ENCODE data around the gene ADAMTSL2.
"Not testable (repeated sequence)": the region's sequence is repeated elsewhere in the genome, so short reads cannot be mapped to it uniquely, and the experiment has no call there.

Gene ADAMTSL2

DNA sequence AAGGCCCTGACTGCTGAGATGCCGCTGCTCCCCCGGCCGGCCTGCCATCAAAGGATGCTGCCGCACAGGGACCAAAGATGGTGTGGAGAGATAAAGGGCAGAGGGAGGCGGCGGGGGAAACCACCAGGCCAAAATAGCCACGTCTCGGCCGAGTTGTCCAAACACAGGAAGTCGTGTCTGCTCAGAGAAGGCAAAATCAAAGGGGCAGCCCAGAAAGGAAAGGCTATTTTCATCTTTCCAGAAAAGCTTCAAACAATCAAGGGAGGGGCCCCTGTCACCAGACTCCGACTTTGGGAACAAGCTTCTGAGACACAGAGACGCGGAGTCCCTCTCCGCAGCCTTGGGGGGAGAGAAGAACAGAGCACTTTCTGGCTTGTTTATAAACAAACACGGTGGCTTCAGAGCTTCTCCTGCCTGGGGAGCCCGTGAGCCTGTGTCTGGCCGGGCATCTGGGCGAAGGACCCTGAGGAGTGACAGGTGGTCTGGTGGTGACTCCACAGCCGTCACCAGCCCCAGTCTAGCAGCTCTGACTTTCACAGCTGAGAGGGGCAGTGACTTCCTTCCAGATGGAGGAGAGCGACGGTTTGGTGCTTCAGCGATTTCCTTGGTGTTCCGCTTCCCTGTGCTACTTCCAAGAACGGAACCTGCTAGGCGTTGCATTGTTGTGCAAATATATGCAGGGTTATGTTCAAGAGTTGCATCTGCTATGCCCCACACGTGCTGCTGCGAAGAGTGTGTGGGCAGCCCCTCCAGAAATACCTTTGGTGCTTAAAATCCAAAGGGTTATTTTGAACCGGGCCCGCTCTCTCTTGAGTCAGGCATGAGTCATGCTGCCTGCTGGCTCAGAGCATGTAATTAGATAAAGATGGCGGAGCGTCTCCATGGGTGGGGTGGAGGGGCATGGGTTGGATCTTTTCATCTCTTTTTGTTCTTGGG, 24.0 kb downstream of the ADAMTSL2 start:
- peak; percentile 55 for DNase-seq (ENCODE audit: low read depth)

DNA sequence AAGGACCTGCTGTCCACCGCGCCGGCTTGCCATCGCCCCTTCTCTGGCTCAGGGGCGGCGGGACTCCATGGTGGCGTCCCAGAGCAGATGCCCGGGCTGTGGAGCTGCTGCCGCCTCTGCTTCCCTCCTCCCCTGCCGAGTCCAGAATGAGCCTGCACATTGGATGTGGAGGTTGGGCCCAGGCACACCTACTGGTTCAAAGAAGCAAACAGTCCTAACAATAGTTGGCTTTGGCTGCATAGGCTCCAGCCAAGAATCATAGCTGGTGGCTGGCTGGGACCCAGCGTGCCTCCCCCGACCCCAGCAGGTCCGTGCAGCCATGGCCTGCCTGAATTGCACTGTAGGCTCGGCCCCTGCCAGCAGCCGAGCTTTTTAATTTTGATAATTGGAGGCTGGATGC, 25.8 kb downstream of the ADAMTSL2 start:
- DNase-seq (ENCODE audit: low read depth), result no peak

DNA sequence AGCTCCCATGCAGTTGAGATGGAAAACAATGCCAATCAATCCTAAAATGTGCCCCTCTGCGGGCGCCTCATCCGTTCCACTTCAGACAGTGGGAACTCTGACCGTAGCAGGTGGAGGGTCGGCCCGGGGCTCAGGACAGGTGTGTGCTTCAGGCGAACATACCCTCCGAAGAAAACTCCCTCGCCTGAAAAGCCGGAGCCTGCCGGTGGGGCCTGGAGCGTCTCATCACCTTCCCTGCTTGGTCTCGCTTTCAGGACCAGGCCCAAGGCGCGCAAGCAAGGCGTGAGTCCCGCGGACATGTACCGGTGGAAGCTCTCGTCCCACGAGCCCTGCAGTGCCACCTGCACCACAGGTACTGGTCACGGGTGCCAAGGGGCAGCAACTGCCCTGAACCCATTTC, 26.4 kb downstream of the ADAMTSL2 start:
- no peak for DNase-seq (ENCODE audit: low read depth)

DNA sequence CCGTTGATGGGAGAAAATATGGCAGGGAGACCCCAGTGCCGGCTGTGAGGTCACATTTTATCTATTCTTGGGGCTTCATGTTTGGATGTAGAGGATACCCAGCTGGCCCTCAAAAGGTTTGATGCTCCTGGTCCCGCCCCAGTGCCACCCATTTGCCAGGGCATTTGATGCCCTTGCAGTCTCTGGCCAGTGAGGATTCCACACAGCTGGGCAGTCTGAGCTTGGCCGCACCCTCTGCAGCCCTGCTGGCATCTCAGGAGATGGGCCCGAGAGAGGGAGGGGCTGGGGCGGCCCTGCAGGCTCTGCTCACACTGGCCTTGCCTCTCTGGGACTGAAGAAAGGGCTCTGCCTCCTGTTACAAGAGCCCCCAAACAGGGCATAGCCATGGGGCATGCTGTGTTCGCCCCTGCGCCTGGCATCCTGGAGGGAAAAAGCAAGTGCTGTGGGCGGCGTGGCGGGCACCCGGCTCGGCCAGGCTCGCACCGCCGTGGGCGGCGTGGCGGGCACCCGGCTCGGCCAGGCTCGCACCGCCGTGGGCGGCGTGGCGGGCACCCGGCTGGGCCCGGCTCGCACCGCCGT, 27.6 kb downstream of the ADAMTSL2 start:
- no peak for DNase-seq (ENCODE audit: low read depth)

DNA sequence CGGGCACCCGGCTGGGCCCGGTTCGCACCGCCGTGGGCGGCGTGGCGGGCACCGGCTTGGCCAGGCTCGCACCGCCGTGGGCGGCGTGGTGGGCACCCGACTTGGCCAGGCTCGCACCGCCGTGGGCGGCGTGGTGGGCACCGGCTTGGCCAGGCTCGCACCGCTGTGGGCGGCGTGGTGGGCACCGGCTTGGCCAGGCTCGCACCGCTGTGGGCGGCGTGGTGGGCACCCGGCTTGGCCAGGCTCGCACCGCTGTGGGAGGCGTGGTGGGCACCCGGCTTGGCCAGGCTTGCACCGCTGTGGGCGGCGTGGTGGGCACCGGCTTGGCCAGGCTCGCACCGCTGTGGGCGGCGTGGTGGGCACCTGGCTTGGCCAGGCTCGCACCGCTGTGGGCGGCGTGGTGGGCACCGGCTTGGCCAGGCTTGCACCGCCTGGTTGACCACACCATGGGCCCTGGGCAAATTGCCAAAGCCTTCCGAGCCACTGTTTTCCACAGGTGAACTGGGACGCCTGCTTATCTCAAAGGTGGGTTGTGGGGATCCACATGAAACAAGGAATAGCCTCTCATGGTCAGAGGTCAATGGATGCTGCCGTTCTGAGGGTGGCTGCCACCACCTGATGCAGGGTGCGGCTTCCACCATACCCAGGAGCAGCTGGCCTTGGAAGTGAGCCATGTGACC, 28.2 kb downstream of the ADAMTSL2 start:
- no peak for DNase-seq (ENCODE audit: low read depth)

DNA sequence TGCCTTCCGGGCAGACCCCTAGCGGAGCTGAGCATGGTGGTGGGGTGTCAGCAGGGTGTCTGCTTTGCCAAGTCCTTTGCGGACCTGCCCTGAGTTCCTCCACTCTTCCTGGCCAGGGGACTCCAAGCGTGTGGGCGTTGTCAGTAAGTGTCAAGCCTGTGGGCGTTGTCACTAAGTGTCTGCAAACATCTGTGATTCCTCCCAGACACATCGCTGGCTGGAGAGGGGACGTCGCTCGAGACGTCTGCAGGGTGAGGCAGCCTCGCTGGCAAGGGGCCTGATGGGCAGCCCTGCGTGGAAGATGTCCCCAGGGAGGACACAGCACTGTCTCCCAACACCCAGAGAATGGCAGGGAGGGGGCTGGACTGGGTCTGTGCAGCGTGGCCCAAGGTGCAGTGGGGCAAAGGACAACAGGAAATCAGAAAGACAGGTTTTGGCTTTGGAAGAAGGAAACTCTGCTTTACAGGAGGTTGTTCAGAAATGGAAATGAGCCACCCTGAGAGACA, 28.8 kb downstream of the ADAMTSL2 start:
- DNase-seq (ENCODE audit: low read depth), result no peak

DNA sequence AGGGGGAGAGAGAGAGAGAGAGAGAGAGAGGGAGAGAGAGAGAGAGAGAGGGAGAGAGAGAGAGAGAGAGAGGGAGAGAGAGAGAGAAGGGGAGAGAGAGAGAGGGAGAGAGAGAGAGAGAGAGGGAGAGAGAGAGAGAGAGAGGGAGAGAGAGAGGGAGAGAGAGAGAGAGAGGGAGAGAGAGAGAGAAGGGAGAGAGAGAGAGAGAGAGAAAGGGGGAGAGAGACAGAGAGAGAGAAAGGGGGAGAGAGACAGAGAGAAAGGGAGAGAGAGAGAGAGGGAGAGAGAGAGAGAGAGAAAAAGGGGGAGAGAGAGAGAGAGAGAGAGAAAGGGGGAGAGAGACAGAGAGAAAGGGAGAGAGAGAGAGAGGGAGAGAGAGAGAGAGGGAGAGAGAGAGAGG, 29.3 kb downstream of the ADAMTSL2 start:
- DNase-seq (ENCODE audit: low read depth), result not testable (repeated sequence)

DNA sequence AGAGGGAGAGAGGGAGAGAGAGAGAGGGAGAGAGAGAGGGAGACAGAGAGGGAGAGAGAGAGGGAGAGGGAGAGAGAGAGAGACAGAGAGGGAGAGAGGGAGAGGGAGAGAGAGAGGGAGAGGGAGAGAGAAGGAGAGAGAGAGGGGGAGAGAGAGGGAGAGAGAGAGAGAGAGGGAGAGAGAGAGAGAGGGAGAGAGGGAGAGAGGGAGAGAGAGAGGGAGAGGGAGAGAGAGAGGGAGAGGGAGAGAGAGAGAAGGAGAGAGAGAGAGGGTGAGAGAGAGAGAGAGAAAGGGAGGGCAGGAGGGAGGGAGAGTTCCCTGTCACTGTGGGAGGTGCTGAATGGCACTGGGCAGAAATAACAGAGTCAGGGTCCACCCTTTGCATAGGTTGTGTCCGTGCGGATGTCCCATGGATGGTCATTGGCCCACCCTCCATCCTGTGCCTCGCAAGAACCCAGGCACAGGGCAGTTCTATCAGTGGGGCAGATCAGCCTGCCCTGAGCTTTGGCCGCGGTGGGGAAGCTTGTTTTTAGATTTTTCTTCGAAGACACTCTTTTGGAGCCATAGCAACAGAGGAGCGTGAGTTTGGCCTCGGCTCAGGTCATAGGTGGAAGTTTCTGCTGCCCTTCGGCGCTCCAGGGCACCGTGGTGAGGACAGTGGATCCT, 30.1 kb downstream of the ADAMTSL2 start:
- no peak for DNase-seq (ENCODE audit: low read depth)

DNA sequence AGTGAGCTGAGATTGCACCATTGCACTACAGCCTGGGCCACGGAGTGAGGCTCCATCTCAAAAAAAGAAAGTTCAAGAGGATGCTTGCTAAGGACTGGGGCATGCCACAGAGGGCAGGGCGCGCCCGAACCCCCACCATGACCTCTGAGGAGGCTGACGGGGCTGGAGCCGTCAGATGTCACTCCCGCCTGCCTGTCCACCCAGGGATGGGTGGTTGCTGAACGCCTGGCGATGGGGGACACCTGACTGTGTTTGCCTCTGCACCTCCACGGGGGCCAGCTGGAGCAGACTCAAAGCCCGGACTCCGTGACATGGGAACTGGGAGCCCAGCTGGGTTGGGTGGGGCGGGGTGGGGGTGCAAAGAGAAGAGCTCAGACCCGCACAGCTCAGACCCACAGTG, 31.9 kb downstream of the ADAMTSL2 start:
- DNase-seq (ENCODE audit: low read depth), result no peak

DNA sequence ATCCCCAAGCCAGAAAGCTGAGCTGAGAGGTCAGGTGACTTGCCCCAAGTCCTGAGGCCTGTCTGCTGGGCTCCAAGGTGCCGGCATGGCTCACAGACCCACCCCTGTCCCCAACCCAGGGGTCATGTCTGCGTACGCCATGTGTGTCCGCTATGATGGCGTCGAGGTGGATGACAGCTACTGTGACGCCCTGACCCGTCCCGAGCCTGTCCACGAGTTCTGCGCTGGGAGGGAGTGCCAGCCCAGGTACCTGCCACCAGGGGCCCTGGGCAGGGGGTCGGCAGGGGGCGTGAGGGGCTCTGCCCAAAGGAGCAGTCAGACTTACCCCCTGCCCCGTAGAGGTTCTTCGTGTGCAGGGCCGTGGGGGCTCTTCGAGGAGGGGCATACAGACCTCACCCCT, 32.3 kb downstream of the ADAMTSL2 start:
- no peak for DNase-seq (ENCODE audit: low read depth)

DNA sequence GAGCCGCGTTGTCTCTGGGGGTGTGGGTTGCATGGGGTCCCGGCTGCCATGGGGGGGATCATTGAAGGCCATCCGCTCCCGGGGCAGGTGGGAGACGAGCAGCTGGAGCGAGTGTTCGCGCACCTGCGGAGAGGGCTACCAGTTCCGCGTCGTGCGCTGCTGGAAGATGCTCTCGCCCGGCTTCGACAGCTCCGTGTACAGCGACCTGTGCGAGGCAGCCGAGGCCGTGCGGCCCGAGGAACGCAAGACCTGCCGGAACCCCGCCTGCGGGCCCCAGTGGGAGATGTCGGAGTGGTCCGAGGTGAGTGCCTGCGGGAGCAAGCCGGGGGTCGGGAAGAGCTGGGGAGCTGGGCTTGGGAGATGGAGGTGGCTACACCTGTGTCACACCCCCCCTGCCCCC, 33.7 kb downstream of the ADAMTSL2 start:
- DNase-seq (ENCODE audit: low read depth), result no peak

DNA sequence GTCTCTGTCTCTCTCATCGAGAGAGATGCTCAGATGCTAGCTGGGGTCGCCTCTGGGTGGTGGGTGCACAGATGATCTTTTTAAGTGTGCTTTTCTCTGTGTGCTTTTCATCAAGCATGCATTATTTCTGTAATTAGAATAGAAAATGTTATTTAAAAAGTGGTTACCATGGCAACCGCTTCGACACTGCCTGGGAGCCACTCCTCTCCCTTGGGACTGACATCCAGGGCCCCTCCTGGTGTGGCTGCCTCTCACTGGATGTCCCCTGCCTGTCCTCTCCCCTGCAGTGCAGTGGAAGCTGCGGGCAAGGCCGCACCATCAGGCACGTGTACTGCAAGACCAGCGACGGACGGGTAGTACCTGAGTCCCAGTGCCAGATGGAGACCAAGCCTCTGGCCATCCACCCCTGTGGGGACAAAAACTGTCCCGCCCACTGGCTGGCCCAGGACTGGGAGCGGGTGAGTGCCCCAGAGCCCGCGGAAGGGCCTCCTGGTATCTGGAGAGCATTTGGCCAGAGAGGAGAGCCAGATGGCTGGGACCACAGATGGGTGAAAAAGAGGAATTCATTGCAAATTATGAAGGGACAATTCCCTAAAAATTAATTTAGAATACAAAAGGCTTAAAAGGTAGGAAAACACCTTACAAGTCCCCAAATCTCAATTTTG, 34.7 kb downstream of the ADAMTSL2 start:
- no peak for DNase-seq (ENCODE audit: low read depth)

DNA sequence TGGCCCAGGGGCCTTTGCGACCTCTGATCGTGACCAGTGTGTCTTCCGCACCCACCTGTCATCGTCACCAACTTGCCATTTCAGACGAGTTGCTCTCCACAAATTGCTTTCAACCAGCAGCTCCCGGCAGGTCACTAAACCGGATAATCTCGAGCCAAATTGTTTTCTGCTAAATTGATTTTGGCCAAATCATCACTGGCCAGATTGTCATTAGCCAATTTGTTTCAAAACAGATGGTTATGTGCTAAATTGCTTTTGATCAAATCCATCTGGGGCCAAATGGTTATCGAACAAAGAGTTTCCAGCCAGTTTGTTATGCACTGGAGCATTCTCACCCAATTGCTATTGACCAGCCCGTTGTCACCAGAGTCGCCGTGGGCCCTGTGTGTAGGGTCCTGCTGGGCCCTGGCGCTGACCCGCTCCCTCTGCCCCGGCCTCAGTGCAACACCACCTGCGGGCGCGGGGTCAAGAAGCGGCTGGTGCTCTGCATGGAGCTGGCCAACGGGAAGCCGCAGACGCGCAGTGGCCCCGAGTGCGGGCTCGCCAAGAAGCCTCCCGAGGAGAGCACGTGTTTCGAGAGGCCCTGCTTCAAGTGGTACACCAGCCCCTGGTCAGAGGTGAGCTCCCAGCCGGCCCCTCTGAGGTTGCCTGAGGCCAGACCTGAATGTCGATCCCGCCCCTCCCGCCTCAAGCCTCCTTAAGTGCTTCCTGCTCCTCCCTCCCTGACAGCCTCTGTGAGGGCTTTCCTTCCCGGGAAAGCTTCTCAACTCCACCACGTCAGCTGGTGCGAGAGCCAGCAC, 35.6 kb downstream of the ADAMTSL2 start:
- no peak for DNase-seq (ENCODE audit: low read depth)

DNA sequence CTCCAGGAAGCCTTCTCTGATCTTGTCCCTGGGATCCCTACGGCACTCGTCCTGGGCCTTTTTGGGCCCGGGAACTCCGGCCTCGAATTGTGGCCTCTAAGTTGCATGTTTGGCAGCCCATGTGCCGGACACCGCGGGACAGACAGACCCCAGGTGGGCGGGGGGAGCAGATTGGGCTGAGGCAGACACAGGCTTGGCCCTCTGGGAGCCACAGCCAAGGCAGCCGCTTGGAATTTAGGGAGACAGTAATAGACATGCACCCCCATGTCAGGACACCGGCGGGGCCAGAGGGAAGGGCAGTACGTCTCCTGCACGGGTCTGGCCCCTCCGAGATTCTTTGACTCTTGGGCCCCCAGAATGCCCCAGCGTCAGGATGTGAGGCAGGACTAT, 36.2 kb downstream of the ADAMTSL2 start:
- no peak for DNase-seq (ENCODE audit: low read depth)

DNA sequence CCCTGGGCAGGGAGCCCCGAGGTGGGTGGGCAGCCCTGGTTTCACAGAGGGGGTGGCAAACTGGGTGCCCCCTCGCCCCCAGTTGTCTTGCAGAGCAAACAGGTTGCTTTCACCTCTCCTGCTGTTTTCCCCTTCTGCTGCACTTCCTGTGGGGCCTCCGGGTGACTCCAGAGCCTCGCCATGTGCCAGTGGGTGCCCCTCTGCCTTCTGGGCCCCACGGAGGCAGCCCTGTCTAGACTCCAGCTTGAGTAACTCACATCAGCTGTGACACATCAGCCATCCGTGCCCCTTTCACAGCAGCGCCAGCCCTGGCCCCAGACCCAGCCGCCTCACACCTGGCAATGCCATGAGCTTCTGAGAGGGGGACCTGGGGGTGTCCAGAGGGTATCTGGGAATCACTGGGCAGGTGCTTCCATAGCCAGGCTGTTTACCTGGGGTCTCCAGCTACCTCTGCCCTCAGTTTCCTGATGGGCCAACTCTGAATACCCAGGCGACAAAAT, 36.9 kb downstream of the ADAMTSL2 start:
- no peak for DNase-seq (ENCODE audit: low read depth)

DNA sequence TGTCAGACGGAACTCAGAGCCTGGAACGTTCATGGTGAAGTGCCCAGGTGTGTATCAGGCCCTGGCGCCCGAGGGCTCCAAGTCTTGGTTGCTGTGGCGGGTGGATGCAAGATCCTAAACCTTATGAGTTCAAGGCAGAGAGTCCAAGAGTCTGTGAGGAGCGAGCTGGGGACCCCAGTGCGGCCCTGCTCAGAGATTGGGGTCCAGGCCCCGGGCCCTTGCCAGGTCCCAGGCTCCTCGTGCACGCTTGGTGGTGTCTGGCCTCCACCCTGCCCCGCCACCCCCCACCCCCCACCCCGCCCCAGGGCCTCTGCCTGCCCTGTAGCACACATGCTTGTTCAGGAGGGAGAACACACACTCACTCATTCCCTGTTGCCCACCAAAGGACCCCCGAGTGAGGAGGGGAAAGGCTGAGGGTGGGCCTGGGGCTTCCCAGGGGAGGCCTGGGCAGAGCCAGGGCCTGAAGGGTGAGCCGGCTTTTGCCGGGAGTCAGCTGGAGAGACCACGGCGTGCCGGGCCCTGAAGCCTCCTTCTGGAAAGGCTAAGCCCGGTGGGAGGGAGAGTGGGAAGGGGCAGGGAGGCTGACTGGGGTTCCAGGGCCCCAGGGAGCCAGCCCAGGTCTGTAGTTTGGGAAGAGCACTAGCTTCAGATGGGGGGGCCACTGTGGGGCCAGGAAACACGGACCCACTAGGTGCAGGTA, 37.5 kb downstream of the ADAMTSL2 start:
- no peak for DNase-seq (ENCODE audit: low read depth)

DNA sequence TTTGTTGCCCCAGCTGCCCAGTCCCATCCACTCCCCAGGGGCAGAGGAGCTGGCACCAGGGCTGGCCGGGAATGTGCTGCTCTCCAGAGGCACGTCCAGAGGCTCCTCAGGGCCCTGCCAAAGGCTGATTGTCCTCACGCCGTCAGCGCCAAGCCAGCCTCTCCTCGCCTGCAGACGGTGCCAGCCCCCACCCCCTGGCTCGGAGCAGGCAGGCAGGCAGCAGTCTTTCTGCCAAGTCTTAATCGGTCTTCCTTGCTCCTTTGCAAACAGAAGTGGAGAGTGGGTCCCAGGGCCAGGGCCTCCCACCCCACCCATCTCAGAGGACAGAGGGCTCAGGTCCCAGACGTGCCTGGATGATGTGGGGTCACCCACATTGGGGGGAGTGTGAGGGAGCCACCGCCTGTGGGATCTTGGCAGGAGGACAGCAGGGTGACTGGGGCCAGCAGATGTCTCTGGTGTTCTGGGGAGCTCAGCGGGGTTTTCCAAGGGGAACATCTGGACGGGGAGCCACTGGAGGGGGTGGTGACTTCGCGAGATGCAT, 38.4 kb downstream of the ADAMTSL2 start:
- DNase-seq (ENCODE audit: low read depth), result no peak

DNA sequence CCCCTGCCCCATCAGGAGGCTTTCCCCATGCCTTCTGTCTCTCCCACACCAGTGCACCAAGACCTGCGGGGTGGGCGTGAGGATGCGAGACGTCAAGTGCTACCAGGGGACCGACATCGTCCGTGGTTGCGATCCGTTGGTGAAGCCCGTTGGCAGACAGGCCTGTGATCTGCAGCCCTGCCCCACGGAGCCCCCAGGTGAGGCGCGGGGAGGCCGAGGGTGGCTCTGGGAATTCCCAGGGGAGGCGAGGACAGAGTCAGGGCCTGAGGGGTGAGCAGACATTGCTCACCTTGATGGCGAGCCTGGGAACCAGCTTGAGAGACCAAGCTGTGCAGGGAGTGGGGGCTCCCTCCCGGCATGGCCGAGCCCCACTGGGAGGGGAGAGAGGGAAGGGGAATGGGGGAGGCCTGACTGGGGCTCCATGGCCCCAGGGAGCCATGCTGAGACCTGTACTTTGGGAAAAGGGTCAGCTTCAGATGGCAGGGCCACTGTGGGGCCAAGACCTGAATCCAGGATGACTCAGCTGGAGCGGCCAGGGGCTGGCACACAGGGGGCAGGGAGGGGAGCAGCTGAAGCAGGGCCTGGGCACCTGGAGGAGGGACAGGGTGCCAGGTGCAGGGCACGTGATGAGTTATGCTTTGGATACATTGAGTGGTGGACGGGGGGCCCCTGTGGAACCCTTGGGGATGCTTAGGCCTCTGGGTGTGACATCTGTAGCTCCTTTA, 39.4 kb downstream of the ADAMTSL2 start:
- DNase-seq (ENCODE audit: low read depth), result no peak

DNA sequence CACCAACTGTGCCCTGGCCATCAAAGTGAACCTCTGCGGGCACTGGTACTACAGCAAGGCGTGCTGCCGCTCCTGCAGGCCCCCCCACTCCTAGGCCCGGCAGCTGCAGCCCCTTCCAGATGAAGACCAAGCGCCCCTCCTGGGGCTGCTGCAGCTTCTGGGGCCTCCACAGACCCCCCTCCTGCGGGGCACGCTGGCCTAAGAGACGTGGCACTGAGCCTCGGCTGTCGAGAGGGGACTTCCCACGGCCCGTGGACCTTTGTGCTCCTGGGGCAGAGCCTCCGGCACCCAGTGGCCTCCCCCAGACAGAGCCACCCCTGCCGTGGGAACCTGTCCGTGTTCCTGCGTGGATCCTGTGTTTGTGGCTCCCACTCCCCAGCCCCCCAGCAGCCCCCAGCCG, 40.3 kb downstream of the ADAMTSL2 start:
- no peak for DNase-seq (ENCODE audit: low read depth)
